ENCODE results near the gene METTL25. TPM values are rescaled to one million over a fixed set of nuclear protein-coding genes. Genes with fewer than 3 reads are reported as not detected.

METTL25 gene
- total and polyA plus RNA-seq, 2 experiments from 2014 or later: 7.6 to 14.3 TPM

- no peak for TF ChIP-seq STAT1 (IDR thresholded peaks at IDR 0.05; ENCODE audit: unreplicated experiment)
- TF ChIP-seq NANOG (IDR thresholded peaks at IDR 0.05; ENCODE audit: borderline replicate concordance): no peak
- TF ChIP-seq ZNF331 (CRISPR knock-in tag; IDR thresholded peaks at IDR 0.05; ENCODE audit: low read depth): no peak
- no peak for TF ChIP-seq EZH2phosphoT487 (IDR thresholded peaks at IDR 0.05; ENCODE audit: unreplicated experiment)
Measured at GRCh38 chr12:82461393-82461792, 103.1 kb downstream of the METTL25 start (continued).

GRCh38 chr12:82461836-82462235, 103.5 kb downstream of the METTL25 start:
- Histone ChIP-seq H3K27me3 (ENCODE audit: insufficient read depth) (no peaks in the 10 kb centered on the region), H3K4me1 (ENCODE audit: insufficient read depth) (no peaks in the 10 kb centered on the region), H3K27ac (ENCODE audit: low read depth) (no peak overlapping the region), H2AFZ (no peak overlapping the region), H3F3A (replicated peaks; ENCODE audit: low read depth) (no peaks in the 10 kb centered on the region), H3K79me2 (replicated peaks; ENCODE audit: insufficient read depth) (no peaks in the 10 kb centered on the region), H3K4me3 (no peak overlapping the region), H3K9me2 (ENCODE audit: insufficient read depth) (no peaks in the 10 kb centered on the region), H4K20me1 (replicated peaks; ENCODE audit: insufficient read depth) (no peaks in the 10 kb centered on the region), H3K36me3 (ENCODE audit: insufficient read depth) (no peaks in the 10 kb centered on the region), H3K4me2 (no peak overlapping the region)
- no peak for DNase-seq (ENCODE audit: low spot score)
- Mint-ChIP-seq H3K36me3 (ENCODE audit: low read depth) (no peaks in the 10 kb centered on the region), H3K4me1 (no peaks in the 10 kb centered on the region), H3K4me3 (no peak overlapping the region), H3K9me3 (no peaks in the 10 kb centered on the region), H3K27ac (no peak overlapping the region), H3K27me3 (ENCODE audit: insufficient read depth, low read depth, poor library complexity) (no peaks in the 10 kb centered on the region)
- TF ChIP-seq, protein P1, sequence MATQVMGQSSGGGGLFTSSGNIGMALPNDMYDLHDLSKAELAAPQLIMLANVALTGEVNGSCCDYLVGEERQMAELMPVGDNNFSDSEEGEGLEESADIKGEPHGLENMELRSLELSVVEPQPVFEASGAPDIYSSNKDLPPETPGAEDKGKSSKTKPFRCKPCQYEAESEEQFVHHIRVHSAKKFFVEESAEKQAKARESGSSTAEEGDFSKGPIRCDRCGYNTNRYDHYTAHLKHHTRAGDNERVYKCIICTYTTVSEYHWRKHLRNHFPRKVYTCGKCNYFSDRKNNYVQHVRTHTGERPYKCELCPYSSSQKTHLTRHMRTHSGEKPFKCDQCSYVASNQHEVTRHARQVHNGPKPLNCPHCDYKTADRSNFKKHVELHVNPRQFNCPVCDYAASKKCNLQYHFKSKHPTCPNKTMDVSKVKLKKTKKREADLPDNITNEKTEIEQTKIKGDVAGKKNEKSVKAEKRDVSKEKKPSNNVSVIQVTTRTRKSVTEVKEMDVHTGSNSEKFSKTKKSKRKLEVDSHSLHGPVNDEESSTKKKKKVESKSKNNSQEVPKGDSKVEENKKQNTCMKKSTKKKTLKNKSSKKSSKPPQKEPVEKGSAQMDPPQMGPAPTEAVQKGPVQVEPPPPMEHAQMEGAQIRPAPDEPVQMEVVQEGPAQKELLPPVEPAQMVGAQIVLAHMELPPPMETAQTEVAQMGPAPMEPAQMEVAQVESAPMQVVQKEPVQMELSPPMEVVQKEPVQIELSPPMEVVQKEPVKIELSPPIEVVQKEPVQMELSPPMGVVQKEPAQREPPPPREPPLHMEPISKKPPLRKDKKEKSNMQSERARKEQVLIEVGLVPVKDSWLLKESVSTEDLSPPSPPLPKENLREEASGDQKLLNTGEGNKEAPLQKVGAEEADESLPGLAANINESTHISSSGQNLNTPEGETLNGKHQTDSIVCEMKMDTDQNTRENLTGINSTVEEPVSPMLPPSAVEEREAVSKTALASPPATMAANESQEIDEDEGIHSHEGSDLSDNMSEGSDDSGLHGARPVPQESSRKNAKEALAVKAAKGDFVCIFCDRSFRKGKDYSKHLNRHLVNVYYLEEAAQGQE (IDR thresholded peaks at IDR 0.05; ENCODE audit: unreplicated experiment): no peak
- TF ChIP-seq, protein P2, sequence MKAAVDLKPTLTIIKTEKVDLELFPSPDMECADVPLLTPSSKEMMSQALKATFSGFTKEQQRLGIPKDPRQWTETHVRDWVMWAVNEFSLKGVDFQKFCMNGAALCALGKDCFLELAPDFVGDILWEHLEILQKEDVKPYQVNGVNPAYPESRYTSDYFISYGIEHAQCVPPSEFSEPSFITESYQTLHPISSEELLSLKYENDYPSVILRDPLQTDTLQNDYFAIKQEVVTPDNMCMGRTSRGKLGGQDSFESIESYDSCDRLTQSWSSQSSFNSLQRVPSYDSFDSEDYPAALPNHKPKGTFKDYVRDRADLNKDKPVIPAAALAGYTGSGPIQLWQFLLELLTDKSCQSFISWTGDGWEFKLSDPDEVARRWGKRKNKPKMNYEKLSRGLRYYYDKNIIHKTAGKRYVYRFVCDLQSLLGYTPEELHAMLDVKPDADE (IDR thresholded peaks at IDR 0.05): no peak
- TF ChIP-seq CREB1 (CRISPR knock-in tag; IDR thresholded peaks at IDR 0.05; ENCODE audit: low read depth): no peak
- no peak for TF ChIP-seq POLR2AphosphoS5 (IDR thresholded peaks at IDR 0.05; ENCODE audit: low read depth)
- no peak for ATAC-seq

GRCh38 chr12:82468563-82468962, 110.2 kb downstream of the METTL25 start:
- no peaks in the 10 kb centered on the region for H3K27me3 ChIP-seq (ENCODE audit: insufficient read depth)
- H3K27ac ChIP-seq (ENCODE audit: low read depth): no peak overlapping the region
- no peaks in the 10 kb centered on the region for H3K9me2 ChIP-seq (ENCODE audit: insufficient read depth)
- H3K4me1 Mint-ChIP-seq: no peaks in the 10 kb centered on the region
- no peaks in the 10 kb centered on the region for H3K9me3 Mint-ChIP-seq
- DNase-seq (ENCODE audit: low spot score): no peak
- H3K4me1 ChIP-seq (ENCODE audit: insufficient read depth): no peaks in the 10 kb centered on the region
- no peaks in the 10 kb centered on the region for H3K36me3 Mint-ChIP-seq (ENCODE audit: low read depth)
- no peak overlapping the region for H3K4me3 ChIP-seq
- no peaks in the 10 kb centered on the region for H3K27me3 Mint-ChIP-seq (ENCODE audit: insufficient read depth, low read depth, poor library complexity)
- no peaks in the 10 kb centered on the region for H3F3A ChIP-seq (replicated peaks; ENCODE audit: low read depth)
- no peaks in the 10 kb centered on the region for H4K20me1 ChIP-seq (replicated peaks; ENCODE audit: insufficient read depth)
- H3K36me3 ChIP-seq (ENCODE audit: insufficient read depth): no peaks in the 10 kb centered on the region
- H3K4me2 ChIP-seq: no peak overlapping the region
- no peaks in the 10 kb centered on the region for H3K79me2 ChIP-seq (replicated peaks; ENCODE audit: insufficient read depth)
- H2AFZ ChIP-seq: no peak overlapping the region
- no peak overlapping the region for H3K4me3 Mint-ChIP-seq
- ATAC-seq: no peak
- no peak overlapping the region for H3K27ac Mint-ChIP-seq
- no peak for TF ChIP-seq EZH2phosphoT487 (IDR thresholded peaks at IDR 0.05; ENCODE audit: unreplicated experiment)
- TF ChIP-seq, protein P3, sequence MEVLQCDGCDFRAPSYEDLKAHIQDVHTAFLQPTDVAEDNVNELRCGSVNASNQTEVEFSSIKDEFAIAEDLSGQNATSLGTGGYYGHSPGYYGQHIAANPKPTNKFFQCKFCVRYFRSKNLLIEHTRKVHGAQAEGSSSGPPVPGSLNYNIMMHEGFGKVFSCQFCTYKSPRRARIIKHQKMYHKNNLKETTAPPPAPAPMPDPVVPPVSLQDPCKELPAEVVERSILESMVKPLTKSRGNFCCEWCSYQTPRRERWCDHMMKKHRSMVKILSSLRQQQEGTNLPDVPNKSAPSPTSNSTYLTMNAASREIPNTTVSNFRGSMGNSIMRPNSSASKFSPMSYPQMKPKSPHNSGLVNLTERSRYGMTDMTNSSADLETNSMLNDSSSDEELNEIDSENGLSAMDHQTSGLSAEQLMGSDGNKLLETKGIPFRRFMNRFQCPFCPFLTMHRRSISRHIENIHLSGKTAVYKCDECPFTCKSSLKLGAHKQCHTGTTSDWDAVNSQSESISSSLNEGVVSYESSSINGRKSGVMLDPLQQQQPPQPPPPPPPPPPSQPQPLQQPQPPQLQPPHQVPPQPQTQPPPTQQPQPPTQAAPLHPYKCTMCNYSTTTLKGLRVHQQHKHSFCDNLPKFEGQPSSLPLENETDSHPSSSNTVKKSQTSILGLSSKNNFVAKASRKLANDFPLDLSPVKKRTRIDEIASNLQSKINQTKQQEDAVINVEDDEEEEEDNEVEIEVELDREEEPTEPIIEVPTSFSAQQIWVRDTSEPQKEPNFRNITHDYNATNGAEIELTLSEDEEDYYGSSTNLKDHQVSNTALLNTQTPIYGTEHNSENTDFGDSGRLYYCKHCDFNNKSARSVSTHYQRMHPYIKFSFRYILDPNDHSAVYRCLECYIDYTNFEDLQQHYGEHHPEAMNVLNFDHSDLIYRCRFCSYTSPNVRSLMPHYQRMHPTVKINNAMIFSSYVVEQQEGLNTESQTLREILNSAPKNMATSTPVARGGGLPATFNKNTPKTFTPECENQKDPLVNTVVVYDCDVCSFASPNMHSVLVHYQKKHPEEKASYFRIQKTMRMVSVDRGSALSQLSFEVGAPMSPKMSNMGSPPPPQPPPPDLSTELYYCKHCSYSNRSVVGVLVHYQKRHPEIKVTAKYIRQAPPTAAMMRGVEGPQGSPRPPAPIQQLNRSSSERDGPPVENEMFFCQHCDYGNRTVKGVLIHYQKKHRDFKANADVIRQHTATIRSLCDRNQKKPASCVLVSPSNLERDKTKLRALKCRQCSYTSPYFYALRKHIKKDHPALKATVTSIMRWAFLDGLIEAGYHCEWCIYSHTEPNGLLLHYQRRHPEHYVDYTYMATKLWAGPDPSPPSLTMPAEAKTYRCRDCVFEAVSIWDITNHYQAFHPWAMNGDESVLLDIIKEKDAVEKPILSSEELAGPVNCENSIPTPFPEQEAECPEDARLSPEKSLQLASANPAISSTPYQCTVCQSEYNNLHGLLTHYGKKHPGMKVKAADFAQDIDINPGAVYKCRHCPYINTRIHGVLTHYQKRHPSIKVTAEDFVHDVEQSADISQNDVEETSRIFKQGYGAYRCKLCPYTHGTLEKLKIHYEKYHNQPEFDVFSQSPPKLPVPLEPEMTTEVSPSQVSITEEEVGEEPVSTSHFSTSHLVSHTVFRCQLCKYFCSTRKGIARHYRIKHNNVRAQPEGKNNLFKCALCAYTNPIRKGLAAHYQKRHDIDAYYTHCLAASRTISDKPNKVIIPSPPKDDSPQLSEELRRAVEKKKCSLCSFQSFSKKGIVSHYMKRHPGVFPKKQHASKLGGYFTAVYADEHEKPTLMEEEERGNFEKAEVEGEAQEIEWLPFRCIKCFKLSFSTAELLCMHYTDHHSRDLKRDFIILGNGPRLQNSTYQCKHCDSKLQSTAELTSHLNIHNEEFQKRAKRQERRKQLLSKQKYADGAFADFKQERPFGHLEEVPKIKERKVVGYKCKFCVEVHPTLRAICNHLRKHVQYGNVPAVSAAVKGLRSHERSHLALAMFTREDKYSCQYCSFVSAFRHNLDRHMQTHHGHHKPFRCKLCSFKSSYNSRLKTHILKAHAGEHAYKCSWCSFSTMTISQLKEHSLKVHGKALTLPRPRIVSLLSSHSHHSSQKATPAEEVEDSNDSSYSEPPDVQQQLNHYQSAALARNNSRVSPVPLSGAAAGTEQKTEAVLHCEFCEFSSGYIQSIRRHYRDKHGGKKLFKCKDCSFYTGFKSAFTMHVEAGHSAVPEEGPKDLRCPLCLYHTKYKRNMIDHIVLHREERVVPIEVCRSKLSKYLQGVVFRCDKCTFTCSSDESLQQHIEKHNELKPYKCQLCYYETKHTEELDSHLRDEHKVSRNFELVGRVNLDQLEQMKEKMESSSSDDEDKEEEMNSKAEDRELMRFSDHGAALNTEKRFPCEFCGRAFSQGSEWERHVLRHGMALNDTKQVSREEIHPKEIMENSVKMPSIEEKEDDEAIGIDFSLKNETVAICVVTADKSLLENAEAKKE (CRISPR knock-in tag; IDR thresholded peaks at IDR 0.05): no peak
